ENCODE measurements around the gene ZNF19.
A peak's percentile ranks its signal among the peaks of the same experiment; 100 is the strongest.
"Not testable (repeated sequence)": the region's sequence is repeated elsewhere in the genome, so short reads cannot be mapped to it uniquely, and the experiment has no call there.

The ZNF19 gene

DNA sequence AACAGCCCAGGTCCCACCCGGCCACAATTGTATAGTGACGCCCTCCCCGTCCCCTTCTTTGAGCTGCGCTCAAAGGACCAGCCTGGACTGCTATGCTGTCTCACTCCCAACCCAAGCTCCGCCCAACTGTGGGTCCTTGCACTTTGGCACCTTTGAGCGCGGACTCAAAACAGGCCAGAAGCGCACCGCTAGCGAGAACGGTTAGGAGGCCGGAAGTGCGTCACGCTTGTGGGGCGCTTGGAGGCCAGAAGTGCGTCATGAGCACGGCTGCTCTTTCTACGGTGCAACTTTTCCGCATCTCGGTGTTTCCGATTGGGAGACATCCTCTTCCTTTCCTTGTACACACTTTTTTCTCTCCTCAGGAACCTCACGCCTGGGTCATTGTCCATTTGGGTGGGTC lies at the start of gene ZNF19:
TSS of gene ZNF19 (minus strand) at position 203 of the 400 bp plus-strand sequence. CDS start 7,210 bp downstream, outside the sequence.
- no peak for DNase-seq (ENCODE audit: low read depth in 2 of 2)

DNA sequence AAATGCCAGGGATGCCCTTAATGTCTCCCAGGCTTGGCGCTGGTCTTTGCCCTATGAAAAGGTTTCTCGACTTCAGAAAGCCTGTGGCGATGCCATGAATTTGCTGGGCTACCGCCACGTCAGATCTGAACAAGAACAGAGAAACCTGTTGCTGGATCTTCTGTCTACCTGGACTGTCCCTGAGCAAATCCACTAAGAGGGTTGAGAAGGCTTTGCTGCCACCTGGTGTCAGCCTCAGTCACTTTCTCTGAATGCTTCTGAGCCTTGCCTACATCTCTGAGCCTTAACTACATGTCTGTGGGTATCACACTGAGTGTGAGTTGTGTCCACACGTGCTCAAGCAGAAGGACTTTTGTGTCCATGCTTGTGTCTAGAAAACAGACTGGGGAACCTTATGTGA lies 48.5 kb upstream of the ZNF19 start:
- peak in 1 of 2 donors; percentile 4 for DNase-seq (ENCODE audit: low read depth in 2 of 2)

DNA sequence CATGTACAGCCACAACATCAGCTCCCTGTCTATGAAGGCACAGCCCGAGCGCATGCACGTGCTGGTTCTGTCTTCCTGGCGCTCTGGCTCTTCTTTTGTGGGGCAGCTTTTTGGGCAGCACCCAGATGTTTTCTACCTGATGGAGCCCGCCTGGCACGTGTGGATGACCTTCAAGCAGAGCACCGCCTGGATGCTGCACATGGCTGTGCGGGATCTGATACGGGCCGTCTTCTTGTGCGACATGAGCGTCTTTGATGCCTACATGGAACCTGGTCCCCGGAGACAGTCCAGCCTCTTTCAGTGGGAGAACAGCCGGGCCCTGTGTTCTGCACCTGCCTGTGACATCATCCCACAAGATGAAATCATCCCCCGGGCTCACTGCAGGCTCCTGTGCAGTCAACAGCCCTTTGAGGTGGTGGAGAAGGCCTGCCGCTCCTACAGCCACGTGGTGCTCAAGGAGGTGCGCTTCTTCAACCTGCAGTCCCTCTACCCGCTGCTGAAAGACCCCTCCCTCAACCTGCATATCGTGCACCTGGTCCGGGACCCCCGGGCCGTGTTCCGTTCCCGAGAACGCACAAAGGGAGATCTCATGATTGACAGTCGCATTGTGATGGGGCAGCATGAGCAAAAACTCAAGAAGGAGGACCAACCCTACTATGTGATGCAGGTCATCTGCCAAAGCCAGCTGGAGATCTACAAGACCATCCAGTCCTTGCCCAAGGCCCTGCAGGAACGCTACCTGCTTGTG lies 47.8 kb upstream of the ZNF19 start:
- no peak for DNase-seq (ENCODE audit: low read depth in 2 of 2)

DNA sequence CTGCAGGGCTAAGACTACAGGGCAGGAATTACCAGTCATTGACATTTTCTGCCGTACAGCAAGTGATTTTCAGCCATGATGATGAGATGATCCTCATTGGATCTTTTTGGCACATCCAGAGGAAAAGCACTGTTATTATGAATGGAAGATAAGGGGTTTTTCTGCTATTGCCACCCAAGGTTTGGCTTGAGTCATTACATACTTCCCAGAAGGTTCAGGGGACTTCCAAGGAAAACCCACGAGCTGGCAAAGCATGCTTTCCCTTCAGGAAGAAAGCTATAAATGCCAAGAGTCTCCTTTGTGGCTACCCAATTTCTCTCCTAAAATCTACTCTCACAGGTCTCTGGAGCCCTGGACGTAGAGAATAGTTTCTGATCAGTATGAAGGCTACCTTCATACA lies 43.2 kb upstream of the ZNF19 start:
- DNase-seq (ENCODE audit: low read depth in 2 of 2): no peak

DNA sequence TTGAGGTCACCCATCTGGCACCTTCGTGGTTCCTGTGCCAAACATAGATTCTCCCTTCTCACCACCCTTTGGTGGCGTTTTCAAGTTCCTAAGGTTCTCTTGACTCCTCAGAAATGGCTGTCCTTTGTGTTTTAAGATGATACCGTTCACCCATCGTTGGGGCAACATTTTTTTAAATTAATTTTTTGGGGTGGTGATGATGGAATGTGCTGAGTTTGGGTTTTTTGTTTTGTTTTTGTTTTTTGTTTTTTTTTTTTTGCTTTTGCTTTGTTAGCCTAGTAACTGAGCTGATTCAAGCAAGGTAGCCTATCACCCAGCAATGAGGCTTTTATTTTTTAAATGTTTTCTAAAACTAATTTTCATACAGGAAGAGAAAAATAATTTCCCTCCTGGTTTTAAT lies 39.7 kb upstream of the ZNF19 start:
- no peak for DNase-seq (ENCODE audit: low read depth in 2 of 2)

DNA sequence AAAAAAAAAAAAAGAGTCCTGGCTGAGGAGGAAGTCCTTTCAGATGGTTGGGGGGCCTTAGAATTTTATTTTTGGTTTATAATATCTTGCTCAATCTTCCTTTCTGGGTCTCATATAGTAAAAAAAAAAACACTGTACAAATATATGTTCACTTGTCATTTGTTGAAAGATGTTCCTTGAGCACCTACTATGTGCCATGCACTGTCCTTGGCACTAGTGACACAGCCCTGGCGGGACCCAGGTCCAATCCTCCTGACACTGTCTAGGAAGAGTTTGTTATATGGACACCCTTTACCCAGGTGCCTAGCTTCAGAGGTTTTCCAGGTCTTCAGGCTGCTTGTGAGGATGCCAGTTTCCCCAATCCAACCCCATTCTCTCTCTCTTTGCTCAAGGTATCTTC lies 39.1 kb upstream of the ZNF19 start:
- no peak for DNase-seq (ENCODE audit: low read depth in 2 of 2)

DNA sequence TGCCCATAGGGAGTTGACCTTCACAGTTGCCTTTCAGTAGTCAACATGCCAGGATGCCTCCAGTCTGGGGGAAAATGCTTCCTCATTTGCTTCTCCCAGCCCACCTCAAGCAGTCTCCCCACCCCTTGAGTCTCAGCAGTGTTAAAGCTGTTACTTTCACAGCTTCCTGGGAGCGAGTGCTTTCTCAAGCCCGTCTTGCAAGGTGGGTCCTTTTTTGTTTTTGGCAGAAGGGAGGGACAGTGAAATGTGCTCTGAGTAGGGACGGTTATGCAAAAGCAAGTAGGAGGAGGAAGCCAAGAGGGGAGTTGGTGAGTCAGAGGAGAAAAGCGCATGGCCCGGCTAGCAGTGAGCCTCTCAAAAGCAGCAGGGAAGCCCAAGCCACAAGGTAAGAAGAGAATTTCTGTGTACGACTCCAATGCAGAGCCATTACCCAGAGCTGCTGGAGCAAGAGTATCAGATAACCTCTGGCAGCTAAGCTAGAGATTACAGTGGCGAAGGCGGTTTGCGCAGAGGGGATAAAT lies 37.0 kb upstream of the ZNF19 start, which contains the start of gene CHST4:
TSS of gene CHST4 (plus strand) at position 316 of the 521 bp plus-strand sequence. CDS start 10,252 bp downstream, outside the sequence.
- no peak for DNase-seq (ENCODE audit: low read depth in 2 of 2)

DNA sequence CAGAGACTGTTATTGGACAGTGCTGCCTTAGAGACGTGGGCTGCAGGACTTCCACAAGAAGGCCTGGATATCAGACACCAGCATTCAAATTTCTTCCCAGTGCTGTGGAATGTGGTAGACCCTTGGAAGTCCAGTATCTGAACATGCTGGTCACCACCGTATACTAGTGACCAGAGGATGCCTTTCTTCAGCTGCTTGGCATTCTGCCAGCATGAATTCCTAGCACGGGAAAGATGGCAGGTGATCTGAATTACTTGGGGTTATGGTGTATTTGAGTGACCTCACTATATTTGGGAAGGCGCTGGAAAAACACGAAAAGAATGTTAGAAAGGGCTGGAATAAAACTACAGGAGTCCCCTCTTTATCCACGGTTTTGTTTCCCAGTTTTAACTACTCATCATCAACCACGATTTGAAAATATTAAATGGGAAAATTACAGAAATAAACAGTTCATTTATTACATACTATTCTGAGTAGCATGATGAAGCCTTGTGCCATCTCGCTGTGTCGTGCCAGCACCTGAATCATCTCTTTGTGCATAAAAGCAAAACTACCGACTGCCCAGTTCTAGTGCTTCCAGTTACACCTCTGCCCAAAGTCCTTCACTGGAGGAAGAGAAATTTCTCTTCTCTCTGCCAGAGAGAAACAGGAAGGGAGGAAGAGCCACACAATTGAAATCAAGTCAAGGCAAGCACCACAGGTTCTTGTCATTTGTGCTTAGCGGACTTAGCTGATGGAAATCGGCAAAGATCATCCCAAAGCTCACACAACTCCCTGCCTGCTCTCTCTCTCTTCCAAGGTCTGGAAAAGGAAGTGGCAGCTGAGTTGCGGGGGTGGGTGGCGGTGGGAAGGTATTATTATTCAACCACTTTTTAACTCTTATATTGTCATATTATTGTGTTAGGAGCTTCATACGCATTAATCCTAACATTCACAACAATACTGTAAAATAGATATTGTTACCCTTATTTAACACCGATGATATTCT lies 35.7 kb upstream of the ZNF19 start:
- DNase-seq (ENCODE audit: low read depth in 2 of 2): no peak

DNA sequence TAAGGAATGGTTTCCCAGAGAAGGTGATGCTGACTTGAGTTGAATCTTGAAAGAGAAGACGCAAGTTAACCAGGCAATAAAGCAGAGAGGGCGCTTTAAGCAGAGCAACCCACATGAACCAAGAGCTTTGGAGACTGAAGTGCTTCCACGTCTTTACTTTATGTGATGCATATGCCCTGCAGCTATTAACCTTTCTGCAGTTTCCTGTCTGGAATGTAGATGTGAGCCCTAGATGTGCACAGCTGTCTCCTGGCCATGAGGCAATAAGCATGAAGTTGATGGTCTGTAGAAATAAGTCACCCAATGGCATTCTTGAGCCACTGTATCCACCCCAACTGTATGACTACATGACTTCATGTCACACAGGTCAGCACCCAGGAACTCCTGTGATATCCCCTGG lies 31.4 kb upstream of the ZNF19 start:
- DNase-seq (ENCODE audit: low read depth in 2 of 2): no peak

DNA sequence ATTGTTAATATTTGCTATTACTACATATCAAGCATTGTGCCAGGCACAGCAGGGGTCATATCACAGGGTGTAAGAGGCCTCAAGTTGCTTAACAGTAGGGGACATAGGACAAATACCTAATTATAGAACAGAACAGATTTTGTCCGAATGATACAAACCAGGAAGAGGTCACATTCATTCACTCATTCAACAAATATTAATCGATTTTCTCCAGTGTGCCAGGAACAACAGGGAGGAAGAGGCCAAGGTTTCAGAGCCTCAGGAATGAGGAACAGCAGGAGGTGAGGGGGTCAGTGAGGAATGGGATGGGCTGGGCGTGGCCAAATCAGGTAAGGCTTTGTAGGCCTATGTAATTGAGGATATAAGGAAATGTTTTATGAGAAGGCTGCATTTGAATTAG lies 25.9 kb upstream of the ZNF19 start:
- no peak for DNase-seq (ENCODE audit: low read depth in 2 of 2)

DNA sequence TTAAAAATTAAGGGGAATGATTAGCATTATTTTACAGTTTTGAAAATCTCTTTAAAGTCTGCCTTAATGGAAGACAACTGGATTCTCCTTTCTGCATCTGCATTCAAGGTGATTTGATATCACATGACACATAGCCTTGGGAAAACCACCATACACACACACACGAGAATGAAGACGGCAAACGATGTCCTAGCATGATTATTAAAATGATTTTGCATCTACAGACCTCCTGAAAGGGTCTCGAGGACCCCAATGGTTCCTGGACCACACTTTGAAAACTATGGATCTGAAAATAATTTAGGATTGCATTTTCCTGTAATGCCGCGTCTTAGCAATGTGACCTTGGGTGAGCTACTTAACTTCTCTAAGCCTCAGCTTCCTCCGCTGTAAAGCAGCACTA lies 25.4 kb upstream of the ZNF19 start:
- no peak for DNase-seq (ENCODE audit: low read depth in 2 of 2)

DNA sequence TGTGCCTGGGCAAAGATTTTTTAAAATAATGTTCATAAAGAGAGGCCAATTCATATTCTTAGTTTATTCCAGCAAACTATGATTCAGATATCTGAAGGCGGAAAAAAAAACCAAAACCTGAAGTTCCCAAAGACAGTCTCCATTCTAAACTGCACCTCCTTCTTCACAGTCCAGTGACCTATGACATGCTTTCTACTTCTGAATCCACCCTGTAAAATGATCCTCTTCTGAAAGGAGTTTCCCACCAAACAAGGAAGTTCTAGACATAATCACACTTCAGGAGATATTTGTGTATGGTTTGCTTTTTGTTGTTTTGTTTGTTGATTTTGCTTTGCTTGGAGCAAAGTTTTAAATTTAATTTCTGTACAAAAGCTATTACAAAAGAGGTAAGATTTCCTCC lies 24.2 kb upstream of the ZNF19 start:
- no peak for DNase-seq (ENCODE audit: low read depth in 2 of 2)

DNA sequence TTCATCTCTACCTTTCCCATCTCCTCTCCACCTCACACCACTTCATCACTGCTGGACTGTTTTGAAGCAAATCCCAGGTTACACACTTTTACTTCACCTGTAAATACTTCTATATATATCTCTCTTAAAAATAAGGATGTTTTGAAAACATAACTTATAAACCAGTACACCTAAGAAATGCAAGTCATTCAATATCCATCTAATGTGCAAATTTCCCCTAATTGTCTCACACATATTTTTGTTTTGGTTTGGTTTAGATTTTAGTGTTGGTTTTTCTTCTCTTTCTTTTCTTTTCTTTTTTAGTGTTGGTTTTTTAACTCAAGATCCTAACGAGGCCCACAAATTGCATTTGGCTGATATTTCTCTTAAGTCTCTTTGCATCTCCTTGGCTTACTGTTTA lies 17.9 kb upstream of the ZNF19 start:
- DNase-seq (ENCODE audit: low read depth in 2 of 2): no peak

DNA sequence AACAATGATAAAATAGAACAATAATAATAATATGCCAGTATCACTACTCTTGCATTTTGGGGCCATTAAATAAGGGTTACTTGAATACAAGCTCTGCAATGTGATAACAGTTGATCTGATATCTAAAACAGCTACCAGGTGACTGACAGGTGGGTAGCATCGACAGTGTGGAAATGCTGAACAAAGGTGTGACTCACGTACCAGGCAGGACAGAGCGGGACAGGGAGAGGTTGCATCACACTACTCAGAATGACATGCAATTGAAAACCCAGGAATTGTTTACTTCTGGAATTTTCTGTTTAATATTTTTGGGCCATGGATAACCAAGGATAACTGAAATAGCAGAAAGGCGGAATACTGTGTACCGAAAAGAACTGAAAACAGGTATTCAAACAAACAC lies 15.8 kb upstream of the ZNF19 start:
- DNase-seq (ENCODE audit: low read depth in 2 of 2): no peak

DNA sequence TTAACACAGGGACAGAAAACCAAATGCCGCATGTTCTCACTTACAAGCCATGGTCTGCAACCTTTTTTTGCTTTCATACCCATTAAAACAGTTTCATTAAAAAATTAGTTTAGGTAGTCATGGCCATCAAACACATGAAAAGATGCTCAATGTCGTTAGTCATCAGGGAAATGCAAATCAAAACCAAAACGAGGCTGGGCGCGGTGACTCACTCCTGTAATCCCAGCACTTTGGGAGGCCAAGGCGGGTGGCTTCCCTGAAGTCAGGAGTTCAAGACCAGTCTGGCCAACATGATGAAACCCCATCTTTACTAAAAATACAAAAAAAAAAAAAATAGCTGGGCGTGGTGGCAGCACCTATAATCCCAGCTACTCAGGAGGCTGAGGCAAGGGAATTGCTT lies 14.9 kb upstream of the ZNF19 start:
- not testable (repeated sequence) for DNase-seq (ENCODE audit: low read depth in 2 of 2)

DNA sequence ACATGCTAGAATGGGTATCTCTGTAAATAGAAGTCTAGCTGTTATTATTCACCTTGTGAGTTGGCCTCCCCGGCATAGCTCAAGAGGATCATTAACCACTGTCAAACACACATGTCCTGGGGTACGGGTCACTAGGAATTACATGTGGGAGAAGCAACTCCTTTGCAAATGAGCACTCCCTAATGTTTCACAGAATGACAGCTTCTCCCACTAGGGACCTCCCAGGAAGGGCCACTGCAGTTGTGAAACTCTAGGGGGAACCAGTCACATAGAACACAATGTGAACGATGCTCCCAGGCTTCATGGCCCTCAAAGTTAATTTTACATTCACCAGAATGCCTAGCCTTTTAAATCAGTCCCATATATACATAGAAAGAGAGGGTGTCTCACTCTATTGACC lies 12.4 kb upstream of the ZNF19 start:
- DNase-seq (ENCODE audit: low read depth in 2 of 2): no peak

DNA sequence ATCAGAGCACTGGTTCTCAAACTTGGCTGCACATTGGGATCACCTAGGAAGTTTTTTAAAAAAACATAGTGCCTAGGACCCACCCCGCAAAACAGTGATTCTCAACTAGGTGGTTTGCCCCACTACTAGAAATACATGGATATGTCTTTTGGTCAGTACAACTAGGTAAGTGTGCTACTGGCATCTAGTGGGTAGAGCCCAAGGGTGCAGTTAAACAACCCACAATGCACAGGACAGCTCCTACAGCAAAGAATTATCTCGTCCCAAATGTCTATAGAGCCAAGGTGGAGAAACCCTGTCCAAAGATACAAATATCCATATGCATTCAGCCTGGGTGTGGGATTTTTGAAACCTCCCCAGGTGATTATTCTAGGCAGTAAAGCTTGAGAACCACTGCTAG lies 11.8 kb upstream of the ZNF19 start:
- DNase-seq (ENCODE audit: low read depth in 2 of 2): no peak

DNA sequence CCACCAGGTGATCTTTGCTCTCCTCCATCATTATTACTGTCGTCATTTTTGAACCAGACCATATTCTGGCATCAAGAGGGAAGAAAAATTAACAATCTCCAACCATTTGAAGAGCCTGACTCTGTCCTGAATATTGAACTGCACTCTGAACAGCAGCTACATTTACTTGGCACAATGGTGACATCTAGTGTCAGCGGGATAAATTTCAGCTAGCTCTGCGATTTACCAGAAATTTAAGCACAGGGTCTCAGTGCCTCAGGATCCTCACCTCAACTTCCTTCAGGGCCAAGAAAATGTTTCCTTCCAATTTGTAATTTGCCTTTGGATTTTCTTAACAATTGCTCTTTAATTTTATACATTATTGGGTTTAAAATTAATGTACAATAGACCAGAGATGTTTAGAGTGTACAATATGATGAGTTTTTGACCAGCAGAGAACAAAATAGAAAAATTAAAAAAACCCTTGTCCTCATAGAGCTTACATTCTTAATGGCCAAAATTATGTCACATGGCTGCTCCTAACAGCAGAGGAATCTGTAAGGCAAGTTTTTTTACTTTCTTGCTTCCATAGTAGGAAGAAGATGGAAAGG lies 10.7 kb upstream of the ZNF19 start:
- DNase-seq (ENCODE audit: low read depth in 2 of 2): peak in 1 of 2 donors; percentile 5

DNA sequence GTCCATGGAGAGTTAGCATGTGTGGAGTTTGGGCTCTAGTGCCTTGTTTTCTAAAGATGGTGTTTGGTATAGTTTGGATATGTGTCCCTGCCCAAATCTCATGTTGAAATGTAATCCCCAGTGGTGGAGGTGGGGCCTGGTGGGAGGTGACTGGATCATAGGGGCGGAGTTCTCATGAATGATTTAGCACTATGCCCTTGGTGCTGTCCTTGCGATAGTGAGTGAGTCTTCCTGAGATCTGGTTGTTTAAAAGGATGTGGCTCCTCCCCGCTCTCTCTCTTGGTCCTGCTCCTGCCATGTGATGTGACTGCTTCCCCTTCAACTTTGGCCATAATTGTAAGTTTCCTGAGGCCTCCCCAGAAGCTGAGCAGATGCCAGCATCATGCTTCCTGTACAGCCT lies 8.9 kb upstream of the ZNF19 start:
- no peak for DNase-seq (ENCODE audit: low read depth in 2 of 2)

DNA sequence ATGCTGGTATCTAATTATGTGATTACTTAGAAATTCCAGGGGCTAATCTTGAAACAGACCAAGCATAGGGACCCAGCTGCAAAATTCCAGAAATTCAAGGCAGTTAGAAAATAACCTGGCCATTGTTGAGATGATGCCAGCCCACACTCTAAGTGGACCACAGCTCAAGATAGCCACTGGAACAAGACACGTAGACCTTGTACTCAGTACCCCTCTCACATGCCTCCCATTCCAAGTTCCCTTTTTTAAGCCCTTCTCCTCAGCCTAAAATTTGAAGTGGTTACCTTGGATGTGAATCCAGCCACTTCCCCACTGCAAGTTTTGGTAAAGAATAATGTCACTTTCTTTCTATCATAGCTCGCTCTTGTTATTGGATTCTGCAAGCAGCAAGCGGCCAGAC lies 4.1 kb upstream of the ZNF19 start:
- no peak for DNase-seq (ENCODE audit: low read depth in 2 of 2)

DNA sequence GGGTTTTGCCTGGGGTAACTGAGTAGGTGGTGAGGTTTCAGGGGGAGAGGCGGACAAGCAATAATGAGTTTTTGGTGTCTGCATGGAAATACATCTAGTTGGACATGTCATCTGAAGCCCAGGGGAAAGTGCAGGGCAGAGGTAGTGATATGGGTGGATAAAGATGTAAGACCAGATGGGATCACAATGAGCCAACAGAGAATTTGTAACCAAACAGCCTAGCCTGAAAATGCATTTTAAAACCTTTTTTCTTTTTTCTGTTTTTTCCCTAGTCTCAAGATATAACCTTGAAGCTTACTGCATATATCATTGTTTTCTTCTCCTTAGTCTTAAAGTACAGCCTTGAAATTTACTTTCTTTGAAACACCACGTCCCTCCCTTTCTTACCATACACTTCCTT lies 3.7 kb upstream of the ZNF19 start:
- DNase-seq (ENCODE audit: low read depth in 2 of 2): no peak

DNA sequence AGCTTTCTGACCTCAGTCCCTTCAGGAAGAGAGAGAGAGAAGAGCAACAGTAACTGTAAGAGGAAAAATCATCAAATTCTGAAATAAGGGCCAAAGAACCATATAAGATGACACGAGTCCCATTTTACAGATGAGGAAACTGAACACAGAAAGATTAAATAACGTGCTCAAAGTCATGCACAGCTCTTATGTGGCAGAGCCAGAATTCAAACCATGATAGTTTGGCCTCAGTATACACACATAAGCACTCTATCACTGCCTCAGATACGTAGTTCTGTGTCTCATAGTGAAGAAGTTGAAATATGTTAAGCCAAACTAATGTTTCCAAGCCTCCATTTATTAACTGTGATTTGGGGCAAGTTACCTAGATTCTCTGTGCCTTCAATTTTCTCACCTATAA lies 1.9 kb upstream of the ZNF19 start:
- DNase-seq (ENCODE audit: low read depth in 2 of 2): no peak
